WTC11 (cell line): ENCODE results near the gene ANKRD22. TPM values are rescaled to one million over a fixed set of nuclear protein-coding genes. Genes with fewer than 3 reads are reported as not detected.

Experiments
- ATAC-seq: fragments of 200-7000 bp; cut with Tn5 transposase; 2 replicates; pipeline ENCODE4 v1.10.0; 2021; ENCODE audit warnings: mild to moderate bottlenecking, moderate library complexity
- CTCF ChIA-PET: fragments of 300-600 bp; sonication (Branson Sonifier 250); formaldehyde crosslinking; loops from one replicate; lab custom pipeline; 2021; ENCODE audit warnings: antibody characterized with exemption; lab: Charles Lee
- POLR2A ChIA-PET: fragments of 350-600 bp; sonication (Branson Sonifier 250); formaldehyde crosslinking; loops from one replicate; lab custom pipeline; 2021; ENCODE audit warnings: antibody characterized with exemption; lab: Charles Lee
- DNase-seq: peaks from one replicate; pipeline ENCODE4 v3.0.0; 2021; ENCODE audit warnings: low spot score
- H3K27ac Mint-ChIP-seq: 2 replicates; pipeline ENCODE4 v1.8.0; 2021; ENCODE audit warnings: mixed read lengths
- H3K27me3 Mint-ChIP-seq: 2 replicates; pipeline ENCODE4 v1.8.0; 2021; ENCODE audit warnings: low read depth, mild to moderate bottlenecking, moderate library complexity, mixed read lengths
- H3K36me3 Mint-ChIP-seq: 2 replicates; pipeline ENCODE4 v1.8.0; 2021; ENCODE audit warnings: mixed read lengths
- H3K4me1 Mint-ChIP-seq: 2 replicates; pipeline ENCODE4 v1.8.0; 2022; ENCODE audit warnings: mixed read lengths
- H3K4me3 Mint-ChIP-seq: 2 replicates; pipeline ENCODE4 v1.8.0; 2021; ENCODE audit warnings: mild to moderate bottlenecking, moderate library complexity, mixed read lengths
- H3K9me3 Mint-ChIP-seq: 2 replicates; pipeline ENCODE4 v1.8.0; 2021; ENCODE audit warnings: mixed read lengths
- ATF3 ChIP-seq: sonication (generic); formaldehyde crosslinking; conservative IDR thresholded peaks from 2 replicates; pipeline ENCODE4 v1.8.1; 2022; ENCODE audit warnings: mild to moderate bottlenecking, missing genetic modification reagents
- CBFB ChIP-seq: sonication (generic); formaldehyde crosslinking; IDR thresholded peaks from 2 replicates; pipeline ENCODE4 v1.8.1; 2022; ENCODE audit warnings: mild to moderate bottlenecking, low read depth, missing genetic modification reagents
- CREM ChIP-seq: sonication (generic); formaldehyde crosslinking; IDR thresholded peaks from 2 replicates; pipeline ENCODE4 v1.8.1; 2022; ENCODE audit warnings: mild to moderate bottlenecking, missing genetic modification reagents, moderate library complexity
- FOXJ3 ChIP-seq: sonication (generic); formaldehyde crosslinking; IDR thresholded peaks from 2 replicates; pipeline ENCODE4 v1.9.0; 2021; ENCODE audit warnings: missing genetic modification reagents, mild to moderate bottlenecking, borderline replicate concordance
- GABPB1 ChIP-seq: sonication (generic); formaldehyde crosslinking; IDR thresholded peaks from 2 replicates; pipeline ENCODE4 v1.8.1; 2023; ENCODE audit warnings: mild to moderate bottlenecking, missing genetic modification reagents
- MLX ChIP-seq: sonication (generic); formaldehyde crosslinking; IDR thresholded peaks from 2 replicates; pipeline ENCODE4 v1.8.1; 2023; ENCODE audit warnings: mild to moderate bottlenecking, missing genetic modification reagents, moderate library complexity
- MXD4 ChIP-seq: fragments of 250-450 bp; sonication (Bioruptor Pico); IDR thresholded peaks from 2 replicates; pipeline ENCODE4 v1.8.0; 2021; ENCODE audit warnings: mild to moderate bottlenecking, moderate library complexity, borderline replicate concordance
- PRRX2 ChIP-seq: fragments of 250-450 bp; sonication (Bioruptor Pico); IDR thresholded peaks from 2 replicates; pipeline ENCODE4 v1.8.0; 2021; ENCODE audit warnings: mild to moderate bottlenecking
- SMAD4 ChIP-seq: sonication (generic); formaldehyde crosslinking; IDR thresholded peaks from 2 replicates; pipeline ENCODE4 v1.8.0; 2022; ENCODE audit warnings: mild to moderate bottlenecking, missing genetic modification reagents
- SOX15 ChIP-seq: fragments of 250-450 bp; sonication (Bioruptor Pico); IDR thresholded peaks from 2 replicates; pipeline ENCODE4 v1.9.0; 2021; ENCODE audit warnings: mild to moderate bottlenecking
- SP1 ChIP-seq: sonication (generic); formaldehyde crosslinking; conservative IDR thresholded peaks from 2 replicates; pipeline ENCODE4 v1.8.1; 2022; ENCODE audit warnings: missing genetic modification reagents
- ZNF263 ChIP-seq: sonication (generic); formaldehyde crosslinking; IDR thresholded peaks from 2 replicates; pipeline ENCODE4 v1.8.1; 2022; ENCODE audit warnings: low read depth, mild to moderate bottlenecking, moderate library complexity, missing genetic modification reagents
- ZNF317 ChIP-seq: sonication (generic); formaldehyde crosslinking; IDR thresholded peaks from 2 replicates; pipeline ENCODE4 v1.8.1; 2023; ENCODE audit warnings: low read depth, mild to moderate bottlenecking, moderate library complexity, missing genetic modification reagents, borderline replicate concordance
- ZNF396 ChIP-seq: fragments of 250-450 bp; sonication (Bioruptor Pico); IDR thresholded peaks from 2 replicates; pipeline ENCODE4 v1.8.0; 2021; ENCODE audit warnings: mild to moderate bottlenecking, moderate library complexity, borderline replicate concordance
- ZNF416 ChIP-seq: fragments of 250-450 bp; sonication (Bioruptor Pico); IDR thresholded peaks from 2 replicates; pipeline ENCODE4 v1.9.0; 2021; ENCODE audit warnings: mild to moderate bottlenecking, inconsistent platforms
- ZNF423 ChIP-seq: fragments of 250-450 bp; sonication (Bioruptor Pico); IDR thresholded peaks from 2 replicates; pipeline ENCODE4 v2.1.2; 2022; ENCODE audit warnings: mild to moderate bottlenecking, moderate library complexity
- ZSCAN18 ChIP-seq: fragments of 250-450 bp; sonication (Bioruptor Pico); IDR thresholded peaks from 2 replicates; pipeline ENCODE4 v2.1.2; 2022; ENCODE audit warnings: mild to moderate bottlenecking, moderate library complexity
- total RNA-seq: library from RNA; stranded (reverse); gene quantifications from 3 replicates; pipeline ENCODE4 v1.2.3, GENCODE V29; 2021
- TF ChIP-seq, protein P1 (sequence below): sonication (generic); formaldehyde crosslinking; IDR thresholded peaks from 2 replicates; pipeline ENCODE4 v1.8.1; 2023; ENCODE audit warnings: mild to moderate bottlenecking, missing genetic modification reagents, borderline replicate concordance
- TF ChIP-seq, protein P2 (sequence below): fragments of 250-450 bp; sonication (Bioruptor Pico); IDR thresholded peaks from 2 replicates; pipeline ENCODE4 v1.9.0; 2021; ENCODE audit warnings: mild to moderate bottlenecking
- TF ChIP-seq, protein P3 (sequence below): sonication (generic); formaldehyde crosslinking; IDR thresholded peaks from 2 replicates; pipeline ENCODE4 v1.8.0; 2022; ENCODE audit warnings: mild to moderate bottlenecking, missing genetic modification reagents
- TF ChIP-seq, protein P4 (sequence below): sonication (generic); formaldehyde crosslinking; conservative IDR thresholded peaks from 2 replicates; pipeline ENCODE4 v1.8.1; 2023; ENCODE audit warnings: mild to moderate bottlenecking, low read depth, missing genetic modification reagents, moderate library complexity

ANKRD22 gene
- total RNA-seq, 1 experiment from 2014 or later: not detected

DNA sequence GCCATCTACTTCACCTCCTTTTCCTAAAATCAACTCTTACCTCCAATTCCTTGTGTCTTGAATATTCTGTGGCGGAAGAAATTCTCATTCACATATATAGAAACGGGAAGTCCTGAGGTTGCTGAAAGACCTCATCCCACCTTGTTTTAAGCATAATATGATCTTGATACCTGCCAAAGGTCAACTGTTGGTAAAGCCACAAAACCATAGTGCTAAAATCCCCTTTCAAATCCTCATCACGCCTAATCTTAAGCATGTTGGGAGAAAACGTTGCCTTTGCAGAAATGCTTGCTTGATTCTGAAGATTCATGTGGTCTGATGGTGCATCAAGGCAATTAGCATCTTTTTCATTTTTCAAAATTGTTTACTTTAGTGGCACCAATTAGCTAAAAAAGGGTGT lies 8.5 kb downstream of the ANKRD22 start:
- Mint-ChIP-seq H3K4me1 (peaks cover 5% of the 10 kb centered on the region; the same call in 1 of the 2 replicates), H3K9me3 (0 out of 2 replicates have a peak, but pooled peaks cover 5% of the 10 kb centered on the region), H3K27ac (no peak overlapping the region), H3K4me3 (no peak overlapping the region), H3K36me3 (no peaks in the 10 kb centered on the region), H3K27me3 (no peaks in the 10 kb centered on the region; the same call in 1 of the 2 replicates)
- DNase-seq: no peak
- ChIA-PET POLR2A (no interaction called here), CTCF (no interaction called here)
- no peak for ATAC-seq
- TF ChIP-seq CREM (CRISPR knock-in tag) (no peak), ZNF416 (CRISPR knock-in tag) (no peak), SMAD4 (CRISPR knock-in tag) (no peak), MLX (CRISPR knock-in tag) (no peak), ZNF396 (no peak), SOX15 (CRISPR knock-in tag) (no peak), SP1 (CRISPR knock-in tag) (no peak), ZNF263 (no peak), ZNF317 (CRISPR knock-in tag) (no peak), PRRX2 (CRISPR knock-in tag) (no peak), ZNF423 (CRISPR knock-in tag) (no peak), MXD4 (CRISPR knock-in tag) (no peak)
- TF ChIP-seq, protein P1, sequence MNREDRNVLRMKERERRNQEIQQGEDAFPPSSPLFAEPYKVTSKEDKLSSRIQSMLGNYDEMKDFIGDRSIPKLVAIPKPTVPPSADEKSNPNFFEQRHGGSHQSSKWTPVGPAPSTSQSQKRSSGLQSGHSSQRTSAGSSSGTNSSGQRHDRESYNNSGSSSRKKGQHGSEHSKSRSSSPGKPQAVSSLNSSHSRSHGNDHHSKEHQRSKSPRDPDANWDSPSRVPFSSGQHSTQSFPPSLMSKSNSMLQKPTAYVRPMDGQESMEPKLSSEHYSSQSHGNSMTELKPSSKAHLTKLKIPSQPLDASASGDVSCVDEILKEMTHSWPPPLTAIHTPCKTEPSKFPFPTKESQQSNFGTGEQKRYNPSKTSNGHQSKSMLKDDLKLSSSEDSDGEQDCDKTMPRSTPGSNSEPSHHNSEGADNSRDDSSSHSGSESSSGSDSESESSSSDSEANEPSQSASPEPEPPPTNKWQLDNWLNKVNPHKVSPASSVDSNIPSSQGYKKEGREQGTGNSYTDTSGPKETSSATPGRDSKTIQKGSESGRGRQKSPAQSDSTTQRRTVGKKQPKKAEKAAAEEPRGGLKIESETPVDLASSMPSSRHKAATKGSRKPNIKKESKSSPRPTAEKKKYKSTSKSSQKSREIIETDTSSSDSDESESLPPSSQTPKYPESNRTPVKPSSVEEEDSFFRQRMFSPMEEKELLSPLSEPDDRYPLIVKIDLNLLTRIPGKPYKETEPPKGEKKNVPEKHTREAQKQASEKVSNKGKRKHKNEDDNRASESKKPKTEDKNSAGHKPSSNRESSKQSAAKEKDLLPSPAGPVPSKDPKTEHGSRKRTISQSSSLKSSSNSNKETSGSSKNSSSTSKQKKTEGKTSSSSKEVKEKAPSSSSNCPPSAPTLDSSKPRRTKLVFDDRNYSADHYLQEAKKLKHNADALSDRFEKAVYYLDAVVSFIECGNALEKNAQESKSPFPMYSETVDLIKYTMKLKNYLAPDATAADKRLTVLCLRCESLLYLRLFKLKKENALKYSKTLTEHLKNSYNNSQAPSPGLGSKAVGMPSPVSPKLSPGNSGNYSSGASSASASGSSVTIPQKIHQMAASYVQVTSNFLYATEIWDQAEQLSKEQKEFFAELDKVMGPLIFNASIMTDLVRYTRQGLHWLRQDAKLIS (CRISPR knock-in tag): no peak
- TF ChIP-seq, protein P2, sequence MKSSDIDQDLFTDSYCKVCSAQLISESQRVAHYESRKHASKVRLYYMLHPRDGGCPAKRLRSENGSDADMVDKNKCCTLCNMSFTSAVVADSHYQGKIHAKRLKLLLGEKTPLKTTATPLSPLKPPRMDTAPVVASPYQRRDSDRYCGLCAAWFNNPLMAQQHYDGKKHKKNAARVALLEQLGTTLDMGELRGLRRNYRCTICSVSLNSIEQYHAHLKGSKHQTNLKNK (CRISPR knock-in tag): no peak
- TF ChIP-seq, protein P3, sequence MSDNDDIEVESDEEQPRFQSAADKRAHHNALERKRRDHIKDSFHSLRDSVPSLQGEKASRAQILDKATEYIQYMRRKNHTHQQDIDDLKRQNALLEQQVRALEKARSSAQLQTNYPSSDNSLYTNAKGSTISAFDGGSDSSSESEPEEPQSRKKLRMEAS (CRISPR knock-in tag): no peak

GRCh38 chr10:88841316-88842111 lies 10.1 kb downstream of the ANKRD22 start:
- Mint-ChIP-seq H3K4me3 (no peak overlapping the region), H3K36me3 (no peaks in the 10 kb centered on the region), H3K27ac (no peak overlapping the region), H3K4me1 (no peaks in the 10 kb centered on the region), H3K9me3 (no peaks in the 10 kb centered on the region), H3K27me3 (no peaks in the 10 kb centered on the region; the same call in 1 of the 2 replicates)
- CTCF ChIA-PET: interaction anchor here (1.0 to 1.5 kb wide), 2 partner anchors 91 to 113 kb away, joined by 3 read pairs; no protein-coding TSS in a partner anchor
- no peak for DNase-seq
- no peak for ATAC-seq
- TF ChIP-seq FOXJ3 (no peak), GABPB1 (CRISPR knock-in tag) (no peak), CBFB (CRISPR knock-in tag) (no peak), PRRX2 (CRISPR knock-in tag) (no peak), ATF3 (no peak), ZSCAN18 (CRISPR knock-in tag) (no peak)
- TF ChIP-seq, protein P4, sequence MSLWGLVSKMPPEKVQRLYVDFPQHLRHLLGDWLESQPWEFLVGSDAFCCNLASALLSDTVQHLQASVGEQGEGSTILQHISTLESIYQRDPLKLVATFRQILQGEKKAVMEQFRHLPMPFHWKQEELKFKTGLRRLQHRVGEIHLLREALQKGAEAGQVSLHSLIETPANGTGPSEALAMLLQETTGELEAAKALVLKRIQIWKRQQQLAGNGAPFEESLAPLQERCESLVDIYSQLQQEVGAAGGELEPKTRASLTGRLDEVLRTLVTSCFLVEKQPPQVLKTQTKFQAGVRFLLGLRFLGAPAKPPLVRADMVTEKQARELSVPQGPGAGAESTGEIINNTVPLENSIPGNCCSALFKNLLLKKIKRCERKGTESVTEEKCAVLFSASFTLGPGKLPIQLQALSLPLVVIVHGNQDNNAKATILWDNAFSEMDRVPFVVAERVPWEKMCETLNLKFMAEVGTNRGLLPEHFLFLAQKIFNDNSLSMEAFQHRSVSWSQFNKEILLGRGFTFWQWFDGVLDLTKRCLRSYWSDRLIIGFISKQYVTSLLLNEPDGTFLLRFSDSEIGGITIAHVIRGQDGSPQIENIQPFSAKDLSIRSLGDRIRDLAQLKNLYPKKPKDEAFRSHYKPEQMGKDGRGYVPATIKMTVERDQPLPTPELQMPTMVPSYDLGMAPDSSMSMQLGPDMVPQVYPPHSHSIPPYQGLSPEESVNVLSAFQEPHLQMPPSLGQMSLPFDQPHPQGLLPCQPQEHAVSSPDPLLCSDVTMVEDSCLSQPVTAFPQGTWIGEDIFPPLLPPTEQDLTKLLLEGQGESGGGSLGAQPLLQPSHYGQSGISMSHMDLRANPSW (CRISPR knock-in tag): no peak
- TF ChIP-seq, all 79 proteins: peak for 0
- POLR2A ChIA-PET: no interaction called here
